Measurements from ENCODE around the gene RASSF5.
A peak's percentile ranks its signal among the peaks of the same experiment; 100 is the strongest.
"Not testable (repeated sequence)": the region's sequence is repeated elsewhere in the genome, so short reads cannot be mapped to it uniquely, and the experiment has no call there.

Gene RASSF5

GRCh38 chr1:206604861-206605260 lies 97.5 kb downstream of the RASSF5 start:
- Mint-ChIP-seq H3K9me3 (no peaks in the 10 kb centered on the region), H3K27me3 (no peaks in the 10 kb centered on the region), H3K4me3 (no peak overlapping the region), H3K36me3 (ENCODE audit: low read depth) (peaks cover 87% of the 10 kb centered on the region), H3K4me1 (ENCODE audit: low read depth) (peaks cover 5% of the 10 kb centered on the region), H3K27ac (no peak overlapping the region)
- intact Hi-C loops (cut with micrococcal nuclease) = loop anchor here (5.0 kb wide), 1 partner anchor 307 kb away; no protein-coding TSS in a partner anchor

- Mint-ChIP-seq H3K9me3 (no peaks in the 10 kb centered on the region), H3K36me3 (ENCODE audit: low read depth) (peaks cover 88% of the 10 kb centered on the region)
These were observed 99.5 kb downstream of the RASSF5 start for GRCh38 chr1:206606867-206607266.

GRCh38 chr1:206608108-206608698 lies 100.9 kb downstream of the RASSF5 start:
- intact Hi-C loops (cut with micrococcal nuclease) = loop anchor here (5.0 kb wide), 1 partner anchor 304 kb away; no protein-coding TSS in a partner anchor
- Mint-ChIP-seq H3K27ac (no peak overlapping the region), H3K4me3 (no peak overlapping the region), H3K4me1 (ENCODE audit: low read depth) (peaks cover 22% of the 10 kb centered on the region), H3K36me3 (ENCODE audit: low read depth) (peaks cover 78% of the 10 kb centered on the region), H3K9me3 (no peaks in the 10 kb centered on the region), H3K27me3 (no peaks in the 10 kb centered on the region)

More at GRCh38 chr1:206606867-206607266, 99.5 kb downstream of the RASSF5 start:
- intact Hi-C loops (cut with micrococcal nuclease) = loop anchor here (5.0 kb wide), 1 partner anchor 305 kb away; no protein-coding TSS in a partner anchor
- Mint-ChIP-seq H3K27me3 (no peaks in the 10 kb centered on the region), H3K27ac (no peak overlapping the region), H3K4me1 (ENCODE audit: low read depth) (peaks cover 18% of the 10 kb centered on the region), H3K4me3 (no peak overlapping the region)

- no peaks in the 10 kb centered on the region for H3K27me3 Mint-ChIP-seq
- H3K4me1 Mint-ChIP-seq (ENCODE audit: low read depth) = peaks cover 22% of the 10 kb centered on the region
- no peaks in the 10 kb centered on the region for H3K9me3 Mint-ChIP-seq
- peaks cover 66% of the 10 kb centered on the region for H3K36me3 Mint-ChIP-seq (ENCODE audit: low read depth)
- intact Hi-C loops (cut with micrococcal nuclease) = loop anchor here (5.0 kb wide), 1 partner anchor 303 kb away; no protein-coding TSS in a partner anchor
- H3K4me3 Mint-ChIP-seq = no peak overlapping the region
- no peak overlapping the region for H3K27ac Mint-ChIP-seq
These were observed 102.1 kb downstream of the RASSF5 start for GRCh38 chr1:206609229-206609991.

- Mint-ChIP-seq H3K4me3 (peak within 1 kb of the TSS; percentile 91), H3K36me3 (ENCODE audit: low read depth) (peaks cover 42% of the 10 kb centered on the region), H3K4me1 (ENCODE audit: low read depth) (peaks cover 22% of the 10 kb centered on the region), H3K27ac (peak within 1 kb of the TSS; percentile 95), H3K27me3 (peaks cover 1% of the 10 kb centered on the region), H3K9me3 (no peaks in the 10 kb centered on the region)
- intact Hi-C loops (cut with micrococcal nuclease) = no loop called here
These were observed 105.0 kb downstream of the RASSF5 start, which contains the start of gene EIF2D for GRCh38 chr1:206612129-206612876. EIF2D (minus strand) TSS chr1:206612465; CDS start chr1:206612342, 123 bp downstream.

GRCh38 chr1:206626396-206626795 lies 119.1 kb downstream of the RASSF5 start:
- H3K4me1 Mint-ChIP-seq (ENCODE audit: low read depth); H3K27me3 Mint-ChIP-seq; H3K36me3 Mint-ChIP-seq (ENCODE audit: low read depth); H3K27ac Mint-ChIP-seq; H3K4me3 Mint-ChIP-seq; H3K9me3 Mint-ChIP-seq; intact Hi-C loops (cut with micrococcal nuclease): not testable (repeated sequence)

- no peaks in the 10 kb centered on the region for H3K36me3 Mint-ChIP-seq (ENCODE audit: low read depth)
- H3K4me3 Mint-ChIP-seq = no peak overlapping the region
- peaks cover 10% of the 10 kb centered on the region for H3K27me3 Mint-ChIP-seq
- no peaks in the 10 kb centered on the region for H3K9me3 Mint-ChIP-seq
- H3K27ac Mint-ChIP-seq = peak overlapping the region; percentile 6
- intact Hi-C loops (cut with micrococcal nuclease) = no loop called here
- H3K4me1 Mint-ChIP-seq (ENCODE audit: low read depth) = peaks cover 12% of the 10 kb centered on the region
These were observed 121.6 kb downstream of the RASSF5 start for GRCh38 chr1:206628916-206629315.

- no peaks in the 10 kb centered on the region for H3K9me3 Mint-ChIP-seq
- peaks cover 34% of the 10 kb centered on the region for H3K4me1 Mint-ChIP-seq (ENCODE audit: low read depth)
- peaks cover 24% of the 10 kb centered on the region for H3K27me3 Mint-ChIP-seq
- no peak overlapping the region for H3K27ac Mint-ChIP-seq
- no peaks in the 10 kb centered on the region for H3K36me3 Mint-ChIP-seq (ENCODE audit: low read depth)
- intact Hi-C loops (cut with micrococcal nuclease) = loop anchor here (10.0 kb wide), 1 partner anchor 284 kb away; no protein-coding TSS in a partner anchor
- no peak overlapping the region for H3K4me3 Mint-ChIP-seq
These were observed 123.8 kb downstream of the RASSF5 start for GRCh38 chr1:206631085-206631509.

GRCh38 chr1:206633708-206634121 lies 126.4 kb downstream of the RASSF5 start:
- Mint-ChIP-seq H3K4me3 (no peak overlapping the region), H3K36me3 (ENCODE audit: low read depth) (no peaks in the 10 kb centered on the region), H3K27ac (no peak overlapping the region), H3K4me1 (ENCODE audit: low read depth) (peaks cover 30% of the 10 kb centered on the region), H3K27me3 (peaks cover 33% of the 10 kb centered on the region), H3K9me3 (no peaks in the 10 kb centered on the region)
- intact Hi-C loops (cut with micrococcal nuclease) = loop anchor here (1.0 to 10.0 kb wide), 3 partner anchors 31 to 281 kb away; no protein-coding TSS in a partner anchor

- H3K4me1 Mint-ChIP-seq (ENCODE audit: low read depth) = peaks cover 28% of the 10 kb centered on the region
- H3K9me3 Mint-ChIP-seq = no peaks in the 10 kb centered on the region
These were observed 127.2 kb downstream of the RASSF5 start for GRCh38 chr1:206634365-206635079.

GRCh38 chr1:206635080-206635977 lies 128.0 kb downstream of the RASSF5 start, which contains the start of gene DYRK3:
DYRK3 (plus strand) TSS chr1:206635536; CDS start chr1:206635704, 168 bp downstream.
- Mint-ChIP-seq H3K27ac (peak within 1 kb of the TSS; percentile 49), H3K36me3 (ENCODE audit: low read depth) (no peaks in the 10 kb centered on the region), H3K4me3 (peak within 1 kb of the TSS; percentile 89), H3K27me3 (peaks cover 33% of the 10 kb centered on the region), H3K4me1 (ENCODE audit: low read depth) (peaks cover 28% of the 10 kb centered on the region), H3K9me3 (no peaks in the 10 kb centered on the region)
- intact Hi-C loops (cut with micrococcal nuclease) = loop anchor here (2.0 to 10.0 kb wide), 2 partner anchors 51 to 279 kb away; no protein-coding TSS in a partner anchor

More at GRCh38 chr1:206634365-206635079, 127.2 kb downstream of the RASSF5 start:
- intact Hi-C loops (cut with micrococcal nuclease) = loop anchor here (1.0 to 10.0 kb wide), 3 partner anchors 30 to 280 kb away; no protein-coding TSS in a partner anchor
- no peaks in the 10 kb centered on the region for H3K36me3 Mint-ChIP-seq (ENCODE audit: low read depth)
- peak overlapping the region; percentile 49 for H3K27ac Mint-ChIP-seq
- H3K4me3 Mint-ChIP-seq = peak overlapping the region; percentile 89
- H3K27me3 Mint-ChIP-seq = peaks cover 33% of the 10 kb centered on the region

GRCh38 chr1:206635978-206636345 lies 128.6 kb downstream of the RASSF5 start:
- peaks cover 33% of the 10 kb centered on the region for H3K27me3 Mint-ChIP-seq
- no peak overlapping the region for H3K27ac Mint-ChIP-seq
- intact Hi-C loops (cut with micrococcal nuclease) = loop anchor here (2.0 to 10.0 kb wide), 2 partner anchors 51 to 279 kb away; no protein-coding TSS in a partner anchor

More at GRCh38 chr1:206635978-206636345, 128.6 kb downstream of the RASSF5 start:
- H3K36me3 Mint-ChIP-seq (ENCODE audit: low read depth) = no peaks in the 10 kb centered on the region
- H3K9me3 Mint-ChIP-seq = no peaks in the 10 kb centered on the region
- peaks cover 28% of the 10 kb centered on the region for H3K4me1 Mint-ChIP-seq (ENCODE audit: low read depth)
- H3K4me3 Mint-ChIP-seq = peak overlapping the region; percentile 89
